ENCODE data around the gene KRT76.

GRCh38 chr12:52798671-52799504 is 21.7 kb upstream of the KRT76 start:
- no peak for TF ChIP-seq CTCF (conservative IDR thresholded peaks at IDR 0.05; ENCODE audit: low read depth, low read length)
- TF ChIP-seq EZH2phosphoT487 (IDR thresholded peaks at IDR 0.05; ENCODE audit: borderline replicate concordance, low read length) = no peak

Data from PC-3 (cell line).